Parathyroid adenoma (tissue), 2 donors: Measurements from ENCODE around the gene YTHDC2.
A peak's percentile ranks its signal among the peaks of the same experiment; 100 is the strongest.

Source experiments
- H2AFZ ChIP-seq: fragments of 300-600 bp; sonication (generic); one replicate; pipeline ENCODE4 v1.7.0; 2017; ENCODE audit warnings: antibody characterized with exemption, mild to moderate bottlenecking
- H3K27ac ChIP-seq: fragments of 300-600 bp; sonication (generic); one replicate; pipeline ENCODE4 v1.7.0; 2017
- H3K27me3 ChIP-seq: fragments of 300-600 bp; sonication (generic); one replicate; pipeline ENCODE4 v1.7.0; 2017; ENCODE audit warnings: low read length; ENCODE audit not compliant: control insufficient read depth, insufficient read depth
- H3K36me3 ChIP-seq: fragments of 300-600 bp; sonication (generic); one replicate; pipeline ENCODE4 v1.7.0; 2017; ENCODE audit warnings: low read length; ENCODE audit not compliant: control insufficient read depth, insufficient read depth
- H3K4me1 ChIP-seq: fragments of 300-600 bp; sonication (generic); one replicate; pipeline ENCODE4 v1.7.0; 2017; ENCODE audit warnings: control low read depth
- H3K4me2 ChIP-seq: fragments of 300-600 bp; sonication (generic); one replicate; pipeline ENCODE4 v1.7.0; 2017; ENCODE audit warnings: low read length
- H3K4me3 ChIP-seq: fragments of 300-600 bp; sonication (generic); one replicate; pipeline ENCODE4 v1.7.0; 2017; ENCODE audit warnings: low read depth, low read length
- H3K79me2 ChIP-seq: fragments of 300-600 bp; sonication (generic); one replicate; pipeline ENCODE4 v1.7.0; 2017; ENCODE audit warnings: control low read depth
- H3K9ac ChIP-seq: fragments of 300-600 bp; sonication (generic); one replicate; pipeline ENCODE4 v1.7.0; 2017; ENCODE audit warnings: mild to moderate bottlenecking
- H3K9me3 ChIP-seq: fragments of 300-600 bp; sonication (generic); one replicate; pipeline ENCODE4 v1.7.0; 2017; ENCODE audit warnings: low read length; ENCODE audit not compliant: control insufficient read depth
- CTCF ChIP-seq: fragments of 300-600 bp; sonication (generic); IDR thresholded peaks from one replicate; pipeline ENCODE4 v1.7.0; 2017; ENCODE audit warnings: antibody characterized with exemption, mild to moderate bottlenecking
- donor health status: primary hyperparathyroidism.

The YTHDC2 gene

GRCh38 chr5:113513384-113514288, at the start of gene YTHDC2:
TSS of gene YTHDC2 (plus strand) at chr5:113513694. CDS start at chr5:113513896, 202 bp downstream.
- peak within 1 kb of the TSS; percentile 89 for H2AFZ ChIP-seq
- peak; percentile 27 for TF ChIP-seq CTCF
- H3K9ac ChIP-seq: peak within 1 kb of the TSS; percentile 87
- H3K27ac ChIP-seq: peak within 1 kb of the TSS; percentile 93
- no peaks in the 10 kb centered on the region for H3K27me3 ChIP-seq
- no peaks in the 10 kb centered on the region for H3K79me2 ChIP-seq
- no peaks in the 10 kb centered on the region for H3K36me3 ChIP-seq
- no peaks in the 10 kb centered on the region for H3K4me1 ChIP-seq
- peak within 1 kb of the TSS; percentile 88 for H3K4me2 ChIP-seq
- H3K9me3 ChIP-seq: no peaks in the 10 kb centered on the region
- peak within 1 kb of the TSS; percentile 72 for H3K4me3 ChIP-seq

GRCh38 chr5:113474100-113474728, 39.3 kb upstream of the YTHDC2 start:
- Histone ChIP-seq H3K27me3 (no peaks in the 10 kb centered on the region), H3K4me2 (no peak overlapping the region), H3K9me3 (no peaks in the 10 kb centered on the region), H3K9ac (no peak overlapping the region), H3K4me3 (no peak overlapping the region), H2AFZ (no peak overlapping the region), H3K4me1 (no peaks in the 10 kb centered on the region), H3K36me3 (no peaks in the 10 kb centered on the region), H3K27ac (no peak overlapping the region), H3K79me2 (no peaks in the 10 kb centered on the region)
- TF ChIP-seq CTCF: no peak

- Histone ChIP-seq H3K9ac (no peak overlapping the region), H3K4me2 (no peak overlapping the region), H3K4me3 (no peak overlapping the region), H2AFZ (no peak overlapping the region), H3K27me3 (no peaks in the 10 kb centered on the region), H3K79me2 (no peaks in the 10 kb centered on the region), H3K9me3 (no peaks in the 10 kb centered on the region), H3K4me1 (no peaks in the 10 kb centered on the region), H3K27ac (no peak overlapping the region), H3K36me3 (no peaks in the 10 kb centered on the region)
- no peak for TF ChIP-seq CTCF
These were observed 34.8 kb upstream of the YTHDC2 start for GRCh38 chr5:113478691-113479090.

GRCh38 chr5:113480243-113480642, 33.3 kb upstream of the YTHDC2 start:
- Histone ChIP-seq H3K27ac (no peak overlapping the region), H3K4me2 (no peak overlapping the region), H3K9ac (no peak overlapping the region), H3K36me3 (no peaks in the 10 kb centered on the region), H3K4me3 (no peak overlapping the region), H3K9me3 (no peaks in the 10 kb centered on the region), H2AFZ (no peak overlapping the region), H3K4me1 (no peaks in the 10 kb centered on the region), H3K27me3 (no peaks in the 10 kb centered on the region), H3K79me2 (no peaks in the 10 kb centered on the region)
- no peak for TF ChIP-seq CTCF
